Fibroblast of gingiva (primary cell): ENCODE measurements around the gene RFC5.
"Not testable (repeated sequence)": the region's sequence is repeated elsewhere in the genome, so short reads cannot be mapped to it uniquely, and the experiment has no call there.

Source experiments
- DNase-seq: peaks from one replicate; pipeline ENCODE4 v3.0.0-alpha.2; 2011; ENCODE audit warnings: low read depth

Gene RFC5

DNA sequence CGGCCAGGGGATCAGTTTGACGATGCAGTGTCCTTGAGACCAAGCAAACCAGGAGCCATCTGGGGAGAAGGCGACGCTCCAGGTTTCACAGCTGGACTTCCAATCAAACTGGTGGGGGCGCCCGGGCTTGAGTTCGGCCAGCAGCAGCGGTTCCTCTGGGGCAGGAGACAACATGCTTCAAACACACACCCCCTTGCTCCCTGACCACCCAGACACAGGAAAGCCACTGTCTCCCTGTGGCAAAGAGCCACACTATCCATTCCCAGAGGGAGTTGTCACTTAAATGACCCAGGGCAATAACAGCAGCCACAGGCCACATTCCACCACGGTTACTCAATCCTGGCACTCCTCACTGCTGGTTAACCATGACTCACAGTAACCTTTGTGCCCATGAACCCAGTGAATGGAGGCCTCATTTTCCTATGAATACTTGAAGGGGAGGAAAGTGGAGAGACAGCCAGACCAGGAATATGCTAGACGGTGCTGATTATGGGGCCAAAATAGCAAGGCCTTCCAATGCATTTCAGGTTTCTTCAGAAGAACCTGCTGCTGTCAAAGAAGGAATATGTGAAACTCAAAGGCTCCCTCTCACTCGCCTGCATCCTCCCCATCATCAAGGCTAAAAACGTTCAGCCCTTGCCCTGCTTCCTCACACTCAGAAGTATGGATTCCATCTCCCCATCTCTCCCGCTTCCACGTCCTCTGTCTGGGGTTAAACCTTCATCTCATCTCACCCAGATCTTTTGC lies 36.0 kb downstream of the RFC5 start:
- peak; percentile 93 for DNase-seq

DNA sequence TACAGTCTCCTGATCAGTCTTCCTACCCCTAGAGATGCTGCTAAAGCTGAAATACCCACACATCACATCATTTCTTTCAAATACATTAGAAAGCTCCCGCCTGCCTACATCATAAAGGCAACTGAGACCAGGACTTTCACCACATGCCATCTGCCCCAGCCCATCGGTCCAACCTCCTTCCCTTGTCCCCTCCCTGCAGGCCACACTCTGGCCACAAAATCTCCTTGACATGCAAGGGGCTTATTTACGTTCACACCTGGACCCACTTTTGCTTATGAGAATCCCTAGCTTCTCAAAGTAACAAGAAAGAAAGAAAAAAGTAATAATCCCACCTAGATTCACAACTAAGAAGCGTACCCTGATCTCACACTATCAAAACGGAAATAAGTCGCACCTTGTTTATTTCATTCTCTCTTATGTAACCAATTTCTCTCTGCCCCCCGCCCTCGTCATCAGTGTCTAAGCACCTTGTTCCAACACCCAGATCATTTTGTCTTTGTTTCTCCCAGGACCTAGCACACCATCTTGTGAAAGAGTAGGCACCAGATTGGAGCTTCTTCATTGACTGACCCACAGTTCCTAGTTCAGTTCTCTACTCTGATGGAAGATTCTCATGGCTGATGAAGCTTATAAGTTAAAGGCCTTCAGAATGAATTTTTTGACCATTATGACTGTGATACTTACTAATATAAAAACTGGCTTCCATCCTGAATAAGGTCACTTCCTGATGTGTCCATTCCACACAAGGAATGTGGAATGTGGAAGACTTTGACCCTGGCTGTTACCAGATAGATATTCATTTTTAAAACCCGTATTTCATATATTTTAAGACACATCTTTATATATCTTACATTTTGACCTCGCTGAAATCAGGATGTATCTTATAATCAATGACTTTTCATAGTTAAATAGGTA lies 36.8 kb downstream of the RFC5 start:
- no peak for DNase-seq

DNA sequence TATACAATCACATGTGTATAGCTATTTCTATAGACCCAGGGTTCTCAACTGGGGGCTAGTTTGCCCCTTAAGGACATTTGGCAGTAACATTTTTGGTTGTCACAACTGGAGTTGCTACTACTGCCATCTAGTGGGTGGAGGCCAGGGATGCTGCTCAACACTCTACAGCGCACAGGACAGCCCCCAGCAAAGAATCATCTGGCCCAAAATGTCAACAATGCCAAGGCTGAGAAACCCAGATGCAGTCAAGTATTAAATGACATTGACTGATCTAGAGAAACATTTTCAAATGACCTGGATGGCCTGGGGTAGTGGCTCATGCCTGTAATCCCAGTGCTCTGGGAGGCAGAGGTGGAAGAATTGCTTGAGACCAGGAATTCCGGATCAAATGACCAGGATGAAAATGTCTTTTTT lies 38.6 kb downstream of the RFC5 start:
- peak; percentile 21 for DNase-seq

DNA sequence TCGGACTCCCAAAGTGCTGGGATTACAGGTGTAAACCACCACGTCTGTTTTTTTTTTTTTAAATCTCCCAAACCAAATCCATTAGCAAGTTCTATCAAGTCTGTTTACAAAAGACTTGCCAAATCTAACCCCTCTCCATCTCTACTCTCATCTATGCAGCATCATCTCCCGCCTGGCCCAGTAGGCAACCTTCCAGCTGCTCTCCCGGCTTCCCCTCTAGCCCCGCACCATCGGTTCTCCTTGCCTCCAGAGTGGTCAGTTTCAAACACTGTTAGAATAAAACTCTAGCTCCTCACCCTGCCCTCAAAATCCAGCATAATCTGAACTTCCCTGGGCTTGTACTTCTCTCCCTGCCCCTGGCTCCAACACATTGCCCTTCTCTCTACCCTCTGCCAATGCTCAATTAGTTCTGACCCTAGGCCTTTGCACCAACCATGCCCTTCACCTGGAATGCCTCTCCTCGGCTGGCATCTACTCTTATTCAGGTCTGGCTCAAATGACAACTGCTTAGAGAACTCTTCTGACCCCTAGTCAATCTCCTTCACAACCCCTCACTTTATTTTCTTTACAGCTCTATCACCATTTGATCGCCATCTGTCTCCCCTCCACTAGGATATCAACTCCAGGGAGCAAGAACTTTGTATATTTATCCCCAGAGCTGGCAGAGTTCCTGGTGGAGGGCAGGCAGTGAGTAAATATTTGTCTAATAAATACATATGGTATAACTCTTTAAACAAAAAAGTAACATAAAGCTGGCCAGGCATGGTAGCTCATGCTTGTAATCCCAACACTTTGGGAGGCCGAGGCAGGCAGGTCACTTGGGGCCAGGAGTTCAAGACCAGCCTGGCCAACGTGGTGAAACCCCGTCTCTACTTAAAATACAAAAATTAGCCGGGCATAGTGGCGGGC lies 39.6 kb downstream of the RFC5 start:
- DNase-seq: peak; percentile 31

DNA sequence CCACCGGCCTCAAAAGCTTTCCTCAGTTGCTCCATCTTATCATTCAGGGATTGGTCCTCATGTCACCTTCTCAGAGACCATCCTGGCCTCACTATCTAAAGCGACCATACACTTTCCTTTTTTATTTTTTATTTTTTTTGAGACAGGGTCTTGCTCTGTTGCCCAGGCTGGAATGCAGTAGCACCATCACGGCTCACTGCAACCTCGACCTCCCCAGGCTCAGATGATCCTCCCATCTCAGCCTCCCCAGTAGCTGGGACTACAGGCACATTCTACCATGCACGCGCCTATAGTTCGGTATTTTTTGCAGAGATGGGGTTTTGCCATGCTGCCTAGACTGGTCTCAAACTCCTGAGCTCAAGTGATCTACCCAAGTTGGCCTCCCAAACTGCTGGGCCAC lies 41.7 kb downstream of the RFC5 start:
- no peak for DNase-seq

DNA sequence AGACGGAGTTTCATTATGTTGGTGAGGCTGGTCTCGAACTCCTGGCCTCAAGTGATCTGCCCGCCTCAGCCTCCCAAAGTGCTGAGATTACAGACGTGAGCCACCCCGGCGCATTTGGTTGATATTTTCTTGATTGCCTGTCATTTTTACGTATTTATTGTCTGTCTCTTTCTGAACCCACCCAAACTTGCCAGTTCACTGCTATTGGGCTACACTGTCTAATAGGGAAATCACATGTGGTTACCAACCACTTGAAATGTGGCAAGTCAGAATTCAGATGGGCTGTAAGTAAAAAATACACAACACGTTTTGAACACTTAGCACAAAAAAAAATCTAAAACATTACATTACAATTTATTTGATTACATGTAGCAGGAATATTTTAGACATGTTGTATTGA lies 42.4 kb downstream of the RFC5 start:
- DNase-seq: no peak

DNA sequence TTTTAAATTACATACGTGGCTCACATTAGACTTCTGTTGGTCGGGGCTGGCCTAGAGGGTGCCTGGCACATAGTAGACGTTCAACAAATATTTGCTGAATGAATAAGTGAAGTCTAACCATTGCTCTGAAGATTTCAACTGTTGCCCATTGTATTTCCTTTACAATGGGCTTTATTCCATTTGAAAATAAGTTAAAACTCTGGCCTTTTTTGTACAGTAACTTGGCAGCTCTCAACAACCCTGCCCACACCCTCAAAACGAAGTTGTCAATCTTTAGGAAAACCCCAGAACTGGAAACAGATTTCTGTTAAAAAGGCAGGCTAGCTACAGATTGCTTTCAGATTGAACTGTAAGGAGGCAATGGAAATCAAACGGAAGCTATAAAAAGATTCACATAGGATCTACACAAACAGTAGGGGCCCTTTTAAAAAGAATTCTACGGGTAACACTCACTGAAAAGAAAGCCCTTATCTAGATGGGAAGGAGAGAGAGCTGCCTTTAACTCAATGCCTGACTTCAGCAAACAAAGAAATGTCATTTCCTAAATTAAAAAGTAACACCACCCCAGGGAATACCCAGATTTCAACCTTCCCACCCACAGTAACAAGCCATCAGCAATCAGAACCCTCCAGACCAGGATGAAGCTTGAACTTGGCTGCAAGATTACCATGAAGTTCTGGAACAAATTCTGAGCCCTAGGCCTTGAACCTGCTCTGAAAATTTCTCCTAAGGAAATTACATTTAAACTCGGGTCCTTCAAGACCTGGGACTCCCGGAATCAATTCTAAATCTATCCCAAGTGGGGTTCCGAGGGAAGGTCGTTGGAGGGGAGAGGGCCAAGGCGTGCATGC lies 43.1 kb downstream of the RFC5 start:
- DNase-seq: peak; percentile 25

DNA sequence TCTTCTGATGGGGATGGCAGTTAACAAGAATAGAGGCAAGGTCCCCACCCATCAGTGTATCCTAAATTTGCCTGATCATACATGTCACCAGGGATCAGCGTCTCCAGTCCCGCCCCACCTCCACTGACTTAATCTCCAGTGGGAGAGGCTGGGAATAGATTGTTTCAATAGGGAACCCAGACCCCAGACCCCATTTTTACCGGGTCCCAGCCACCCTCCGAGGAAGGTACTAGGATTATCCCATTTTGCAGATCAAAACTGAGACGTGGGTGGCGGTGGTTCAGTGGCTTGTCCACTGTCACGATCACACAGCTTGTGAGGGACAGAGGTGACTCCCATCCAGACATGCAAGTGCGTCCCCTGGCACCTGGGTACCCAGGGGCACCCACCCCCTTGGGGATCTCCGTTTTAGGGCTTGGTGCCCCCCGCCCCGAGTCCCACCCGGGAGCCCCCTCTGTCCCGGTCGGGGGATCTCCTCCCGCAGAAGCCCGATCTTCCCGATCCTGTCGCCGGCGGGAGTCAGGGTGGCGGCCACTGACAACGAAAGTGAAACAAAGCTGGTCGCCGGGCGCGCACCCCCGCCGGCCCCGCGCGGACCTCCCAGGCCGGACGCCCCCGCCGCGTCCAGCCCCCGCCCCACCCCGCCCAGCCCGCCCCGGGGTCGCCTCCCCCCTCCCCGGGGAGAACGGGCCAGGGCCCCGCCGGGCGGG lies 44.0 kb downstream of the RFC5 start:
- no peak for DNase-seq

DNA sequence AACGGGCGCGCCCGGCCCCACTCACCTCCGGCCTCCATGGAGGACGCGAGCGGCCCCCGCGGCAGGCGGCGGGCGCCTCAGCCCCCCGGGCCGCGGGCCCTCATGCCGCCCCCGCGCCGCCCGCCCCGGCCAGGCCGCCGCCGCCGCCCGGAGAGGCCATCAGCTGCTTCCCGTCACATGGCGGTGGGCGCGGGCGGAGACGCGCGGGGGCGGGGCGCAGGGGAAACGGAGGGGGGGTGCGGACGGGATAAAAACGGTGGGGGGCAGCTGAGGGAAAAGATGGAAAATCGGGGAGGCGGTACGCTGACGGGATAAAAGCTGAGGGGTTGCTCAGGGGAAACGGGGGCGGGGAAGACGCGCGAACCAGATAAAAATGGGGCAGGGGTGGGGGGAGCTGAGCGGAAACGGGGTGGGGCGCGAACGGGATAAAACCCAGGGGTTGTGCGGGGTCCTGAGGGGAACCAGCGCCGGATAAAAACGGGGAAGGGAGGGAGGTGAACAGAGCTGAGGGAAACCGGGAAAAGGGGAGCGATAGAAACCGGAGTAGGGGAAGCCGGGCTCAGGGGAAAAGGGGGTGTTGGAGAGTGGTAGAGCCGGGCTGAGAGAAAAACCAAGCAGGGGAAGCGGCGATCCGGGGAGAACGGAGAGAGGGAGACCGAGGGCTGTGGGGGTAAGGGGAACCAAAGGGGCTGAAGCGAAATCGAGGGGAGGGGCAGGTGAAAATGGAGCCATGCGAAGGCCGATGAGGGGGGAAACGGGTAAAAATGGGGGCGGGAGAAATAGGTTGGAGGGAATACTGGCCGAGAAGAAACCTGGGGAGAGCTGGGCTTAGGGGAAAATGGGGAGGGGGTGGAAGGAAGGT lies 44.7 kb downstream of the RFC5 start, which contains the start of gene WSB2:
Gene WSB2, minus strand, starts transcription at position 169 of the 862 bp plus-strand sequence. Its CDS starts 131 bp downstream, at position 38.
- DNase-seq: peak; percentile 56

DNA sequence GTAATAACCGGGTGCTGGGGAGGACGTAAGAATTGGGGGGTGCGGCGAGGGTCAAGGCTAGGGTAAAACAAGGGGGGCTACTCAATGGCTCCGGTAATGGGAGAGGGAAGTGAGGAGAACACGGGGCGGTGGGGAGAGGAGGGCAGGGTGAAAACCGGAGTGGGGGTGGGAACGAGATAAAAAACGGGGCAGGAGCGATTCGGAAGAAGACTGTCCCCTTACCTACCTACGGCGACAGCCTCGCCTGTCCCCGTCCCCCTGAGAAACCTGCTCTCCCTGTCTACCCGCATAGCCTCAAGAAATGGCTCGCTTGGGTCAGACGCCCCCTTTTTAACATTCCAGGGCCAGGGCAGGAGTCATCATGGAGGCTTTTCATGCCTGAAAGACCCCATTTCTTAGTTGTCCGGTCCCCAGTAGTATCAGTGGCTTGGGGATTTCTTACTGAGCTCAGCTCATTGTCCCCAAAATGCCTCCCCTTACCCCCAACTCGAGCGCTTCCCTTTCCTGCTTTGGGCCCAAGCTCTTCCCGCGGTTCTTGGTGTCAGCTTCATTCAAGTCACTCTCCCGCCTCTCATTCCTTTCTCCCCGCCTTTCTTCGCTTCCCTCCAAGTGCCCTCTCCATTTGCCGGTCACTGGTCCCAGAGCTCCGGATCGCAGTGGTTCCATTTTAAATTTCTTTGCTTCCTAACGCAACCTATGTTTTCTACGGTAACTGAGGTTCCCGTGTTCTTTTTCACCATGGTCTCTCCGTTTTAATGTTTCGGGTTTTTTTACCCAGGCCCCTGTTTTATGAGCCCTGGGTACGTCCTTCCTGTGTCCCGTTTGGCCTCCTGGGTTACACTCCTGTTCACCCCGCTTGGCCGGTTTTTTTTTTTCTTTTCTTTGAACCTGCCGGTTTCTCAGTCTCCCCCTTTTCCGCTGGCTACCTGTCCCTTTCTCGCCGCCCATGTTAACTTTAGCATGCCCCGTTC lies 45.7 kb downstream of the RFC5 start:
- DNase-seq: peak; percentile 48

DNA sequence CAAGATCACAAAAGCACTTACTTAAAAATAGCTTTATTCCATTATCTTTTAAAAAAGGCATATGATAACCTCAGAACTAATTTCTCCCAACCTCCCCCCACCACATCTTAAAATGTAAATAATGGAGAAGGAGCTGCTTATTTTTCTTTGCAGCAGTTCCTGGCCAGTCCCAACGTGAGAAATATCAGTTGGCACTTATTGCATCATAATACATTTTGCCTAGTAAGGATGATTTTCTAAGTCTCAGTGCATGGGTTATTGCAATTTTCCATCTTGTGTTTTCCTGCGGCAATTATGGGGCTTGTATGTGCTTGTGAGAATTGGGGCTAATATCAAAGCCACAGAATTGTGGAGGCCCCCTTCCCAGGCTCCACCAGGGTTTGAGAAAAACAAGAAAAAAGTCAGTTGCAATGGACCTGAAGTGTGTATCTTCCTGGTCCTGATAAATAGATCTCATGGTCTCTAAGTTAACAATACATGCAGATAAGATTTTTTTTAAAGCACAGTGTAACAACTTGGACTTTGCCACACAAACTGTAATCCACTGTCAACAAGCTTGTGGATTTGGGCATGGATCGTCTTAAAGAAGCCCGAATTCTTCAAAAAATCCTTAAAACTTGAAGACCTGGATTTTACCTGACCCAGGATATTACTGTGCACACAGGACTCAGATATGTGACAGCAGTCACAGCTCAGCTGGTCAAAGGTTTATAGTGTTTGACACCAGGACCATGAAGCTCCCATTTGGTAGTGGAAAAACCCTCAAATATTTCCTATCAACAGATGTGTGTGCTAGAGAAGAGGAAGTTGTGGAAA lies 47.3 kb downstream of the RFC5 start:
- peak; percentile 34 for DNase-seq

DNA sequence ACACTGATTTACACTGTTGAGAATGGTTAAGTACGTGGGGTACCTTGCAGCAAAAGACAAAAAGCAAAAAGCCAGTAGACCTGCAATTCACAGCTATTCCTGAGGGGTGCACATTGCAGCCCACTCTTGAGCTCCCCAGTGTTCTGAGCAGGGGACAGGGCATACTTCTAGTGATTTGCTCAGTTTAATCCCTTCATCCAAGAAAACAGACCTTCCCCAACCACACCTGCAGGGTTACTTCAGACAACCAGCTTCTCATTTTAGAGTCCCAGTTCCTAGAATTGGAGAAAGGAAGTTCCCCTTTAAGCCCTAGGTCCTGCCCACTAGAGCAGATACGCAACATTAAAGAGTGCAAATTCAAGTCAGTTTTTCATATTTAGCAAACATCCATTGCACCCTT lies 48.1 kb downstream of the RFC5 start:
- DNase-seq: no peak

DNA sequence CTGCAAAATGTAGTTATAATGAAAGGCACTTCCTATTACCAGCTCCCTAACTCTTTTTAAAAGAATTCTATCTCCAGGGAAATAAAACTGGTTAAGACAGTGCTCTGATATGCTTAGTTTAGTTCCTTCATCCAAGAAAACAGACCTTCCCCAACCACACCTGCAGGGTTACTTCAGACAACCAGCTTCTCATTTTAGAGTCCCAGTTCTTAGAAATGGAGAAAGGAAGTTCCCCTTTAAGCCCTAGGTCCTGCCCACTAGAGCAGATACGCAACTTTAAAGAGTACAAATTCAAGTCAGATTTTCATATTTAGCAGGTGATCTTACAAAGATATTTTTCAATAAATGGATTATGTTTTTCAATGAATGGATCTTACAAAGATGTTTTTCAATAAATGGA lies 48.9 kb downstream of the RFC5 start:
- DNase-seq: no peak

DNA sequence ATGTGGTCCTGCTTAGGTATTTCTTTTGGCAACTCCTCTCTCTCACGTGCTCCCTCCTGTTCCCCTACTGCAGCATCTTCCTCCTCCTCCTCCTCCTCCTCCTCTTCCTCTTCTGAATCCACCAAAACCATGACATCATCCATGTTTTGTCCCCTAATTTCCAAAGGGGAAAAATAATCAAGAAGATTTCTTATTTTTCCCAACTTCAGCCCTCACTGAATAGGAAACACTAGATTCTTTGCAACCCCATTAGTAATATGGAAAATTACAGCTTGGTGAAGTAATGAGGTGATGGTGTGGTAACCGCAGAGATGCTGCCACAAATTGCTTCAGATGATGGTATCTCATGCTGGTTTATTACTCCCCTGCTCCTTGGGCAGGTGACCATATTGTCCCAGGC lies 51.9 kb downstream of the RFC5 start:
- no peak for DNase-seq

DNA sequence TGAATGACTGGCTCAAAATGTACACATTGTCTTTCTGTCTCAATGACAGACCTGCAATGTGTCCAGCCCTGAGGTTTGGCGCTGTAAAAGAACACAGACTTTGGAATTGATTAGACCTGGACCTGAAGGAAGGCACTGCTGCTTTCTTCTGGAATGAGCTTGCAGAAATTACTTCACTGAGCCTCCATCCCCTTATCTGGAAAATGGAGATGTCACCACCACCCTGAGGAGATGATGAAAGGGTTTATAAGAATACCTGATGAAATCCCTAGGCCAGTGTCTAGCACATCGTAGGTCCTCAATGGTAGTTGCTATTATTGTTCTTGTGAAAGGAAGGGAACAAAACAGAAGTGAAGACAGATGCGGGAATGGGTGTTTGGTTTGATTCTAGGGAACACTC lies 54.1 kb downstream of the RFC5 start:
- DNase-seq: no peak

DNA sequence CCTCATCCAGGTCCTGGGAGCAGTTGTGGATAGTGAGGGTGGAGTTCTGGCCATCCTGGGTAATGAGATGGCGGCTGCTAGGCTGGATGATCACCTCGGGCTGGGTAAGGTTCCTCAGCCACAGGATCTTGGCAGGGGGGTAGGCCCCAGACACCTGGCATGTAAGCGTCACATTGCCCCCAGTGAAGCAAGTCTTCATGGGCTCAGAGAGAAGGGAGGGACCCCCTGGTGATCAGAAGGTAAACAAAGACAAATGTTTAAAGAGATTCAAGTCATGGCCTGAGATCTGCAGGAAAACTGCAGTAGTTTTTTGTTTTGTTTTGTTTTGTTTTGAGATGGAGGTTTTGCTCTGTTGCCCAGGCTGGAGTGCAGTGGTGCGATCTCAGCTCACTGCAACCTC lies 57.3 kb downstream of the RFC5 start:
- no peak for DNase-seq

DNA sequence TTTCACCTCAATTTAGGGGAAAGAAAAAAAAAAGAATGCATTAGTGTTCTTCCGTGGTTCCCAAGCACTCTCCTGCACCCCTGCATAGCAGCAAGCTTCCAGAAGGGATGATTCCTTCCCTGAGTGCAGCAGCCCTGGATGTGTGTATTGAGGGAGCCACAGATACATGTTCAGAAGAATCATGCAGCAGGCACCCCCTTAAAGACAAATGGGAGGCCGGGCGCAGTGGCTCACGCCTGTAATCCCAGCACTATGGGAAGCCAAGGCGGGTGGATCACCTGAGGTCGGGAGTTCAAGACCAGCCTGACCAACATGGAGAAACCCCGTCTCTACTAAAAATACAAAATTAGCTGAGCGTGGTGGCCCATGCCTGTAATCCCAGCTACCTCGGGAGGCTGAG lies 65.0 kb downstream of the RFC5 start:
- not testable (repeated sequence) for DNase-seq
